NCI-H345 treated with DMSO at 0.1 percent for 48 hours (cell line): Measurements from ENCODE around the gene KIFAP3.
"Not testable (repeated sequence)": the region's sequence is repeated elsewhere in the genome, so short reads cannot be mapped to it uniquely, and the experiment has no call there.

Experiments
- DNase-seq: peaks from one replicate; lab custom pipeline; 2025; ENCODE audit not compliant: unreplicated experiment; lab: John Stamatoyannopoulos, UW

KIFAP3 gene

GRCh38 chr1:170063109-170063826, 11.2 kb downstream of the KIFAP3 start:
- DNase-seq: no peak

GRCh38 chr1:170061676-170062075, 12.8 kb downstream of the KIFAP3 start:
- DNase-seq: not testable (repeated sequence)

- not testable (repeated sequence) for DNase-seq
Measured at GRCh38 chr1:170060015-170060520, 14.4 kb downstream of the KIFAP3 start.

- no peak for DNase-seq
Measured at GRCh38 chr1:170049176-170049800, 25.2 kb downstream of the KIFAP3 start.

- DNase-seq: no peak
Measured at GRCh38 chr1:170048515-170048914, 26.0 kb downstream of the KIFAP3 start.

GRCh38 chr1:170044187-170044586, 30.3 kb downstream of the KIFAP3 start:
- DNase-seq: no peak

- no peak for DNase-seq
Measured at GRCh38 chr1:170041423-170042192, 32.9 kb downstream of the KIFAP3 start.

GRCh38 chr1:170032531-170033280, 41.8 kb downstream of the KIFAP3 start:
- no peak for DNase-seq

GRCh38 chr1:170030212-170030611, 44.3 kb downstream of the KIFAP3 start:
- DNase-seq: no peak

GRCh38 chr1:170027760-170028159, 46.7 kb downstream of the KIFAP3 start:
- DNase-seq: no peak

GRCh38 chr1:170020859-170021258, 53.6 kb downstream of the KIFAP3 start:
- no peak for DNase-seq

GRCh38 chr1:170017478-170017877, 57.0 kb downstream of the KIFAP3 start:
- no peak for DNase-seq

GRCh38 chr1:170012920-170013319, 61.6 kb downstream of the KIFAP3 start:
- no peak for DNase-seq

- DNase-seq: no peak
Measured at GRCh38 chr1:170010443-170010842, 64.1 kb downstream of the KIFAP3 start.

GRCh38 chr1:170009551-170009950, 64.9 kb downstream of the KIFAP3 start:
- DNase-seq: no peak

GRCh38 chr1:170008745-170009144, 65.8 kb downstream of the KIFAP3 start:
- not testable (repeated sequence) for DNase-seq

GRCh38 chr1:170003270-170003835, 71.1 kb downstream of the KIFAP3 start:
- DNase-seq: not testable (repeated sequence)

GRCh38 chr1:170001266-170001665, 73.2 kb downstream of the KIFAP3 start:
- DNase-seq: no peak

GRCh38 chr1:169999761-170000160, 74.7 kb downstream of the KIFAP3 start:
- no peak for DNase-seq

GRCh38 chr1:169999331-169999741, 75.2 kb downstream of the KIFAP3 start:
- DNase-seq: no peak

GRCh38 chr1:169995993-169996392, 78.5 kb downstream of the KIFAP3 start:
- DNase-seq: no peak
